NCI-H748 (cell line): ENCODE data around the gene PSPN.
"Not testable (repeated sequence)": the region's sequence is repeated elsewhere in the genome, so short reads cannot be mapped to it uniquely, and the experiment has no call there.

ENCODE experiments used
- DNase-seq: peaks from one replicate; lab custom pipeline; 2025; ENCODE audit not compliant: unreplicated experiment; lab: John Stamatoyannopoulos, UW

The PSPN gene

GRCh38 chr19:6402837-6403608 lies 27.3 kb upstream of the PSPN start:
- peak; percentile 4 for DNase-seq

GRCh38 chr19:6402058-6402457 lies 26.3 kb upstream of the PSPN start:
- no peak for DNase-seq

GRCh38 chr19:6400062-6400944 lies 24.6 kb upstream of the PSPN start:
- not testable (repeated sequence) for DNase-seq

- no peak for DNase-seq
Observed at GRCh38 chr19:6396305-6396704, 20.6 kb upstream of the PSPN start.

GRCh38 chr19:6394831-6395230 lies 19.1 kb upstream of the PSPN start:
- DNase-seq, result no peak

- no peak for DNase-seq
Observed at GRCh38 chr19:6393983-6394412, 18.3 kb upstream of the PSPN start.

- DNase-seq, result peak; percentile 92
Observed at GRCh38 chr19:6393074-6393982, 17.6 kb upstream of the PSPN start, which contains the start of gene GTF2F1. GTF2F1 (minus strand) TSS chr19:6393164; CDS start chr19:6392995, 169 bp downstream.

GRCh38 chr19:6392221-6393073 lies 16.7 kb upstream of the PSPN start:
- no peak for DNase-seq

- DNase-seq, result no peak
Observed at GRCh38 chr19:6387372-6387771, 11.6 kb upstream of the PSPN start.

- no peak for DNase-seq
Observed at GRCh38 chr19:6384381-6384780, 8.6 kb upstream of the PSPN start.

- no peak for DNase-seq
Observed at GRCh38 chr19:6383188-6383587, 7.5 kb upstream of the PSPN start.

- DNase-seq, result no peak
Observed at GRCh38 chr19:6381030-6381750, 5.5 kb upstream of the PSPN start.

GRCh38 chr19:6379744-6380143 lies 4.0 kb upstream of the PSPN start:
- DNase-seq, result no peak

- no peak for DNase-seq
Observed at GRCh38 chr19:6378486-6378885, 2.8 kb upstream of the PSPN start.

GRCh38 chr19:6378041-6378440 lies 2.3 kb upstream of the PSPN start:
- DNase-seq, result no peak

GRCh38 chr19:6376512-6377190 lies 918 bp upstream of the PSPN start:
- no peak for DNase-seq

GRCh38 chr19:6374711-6375410 lies 872 bp downstream of the PSPN start:
- DNase-seq, result no peak

- DNase-seq, result no peak
Observed at GRCh38 chr19:6374161-6374709, 1.5 kb downstream of the PSPN start.
